ENCODE measurements around the gene MRPL57. TPM values are rescaled to one million over a fixed set of nuclear protein-coding genes. Genes with fewer than 3 reads are reported as not detected.
"Not testable (repeated sequence)": the region's sequence is repeated elsewhere in the genome, so short reads cannot be mapped to it uniquely, and the experiment has no call there.

The MRPL57 gene
- total and polyA plus RNA-seq, 8 donors, result 16.2 to 21.8 (median 17.9) TPM

- Histone ChIP-seq H3K4me1 (peaks cover 0 to 7% of the 10 kb centered on the region in 2 donors), H3K27ac (no peak overlapping the region), H3K4me3 (no peak overlapping the region), H3K9me3 (no peaks in the 10 kb centered on the region), H3K27me3 (no peaks in the 10 kb centered on the region), H3K36me3 (no peaks in the 10 kb centered on the region)
- ATAC-seq, result no peak
- no peak for DNase-seq
- intact Hi-C loops (cut with DNase I), result no loop called here
- TF ChIP-seq CTCF (IDR thresholded peaks at IDR 0.05), result no peak
Observed at GRCh38 chr13:21171420-21171819, 5.0 kb upstream of the MRPL57 start.

DNA sequence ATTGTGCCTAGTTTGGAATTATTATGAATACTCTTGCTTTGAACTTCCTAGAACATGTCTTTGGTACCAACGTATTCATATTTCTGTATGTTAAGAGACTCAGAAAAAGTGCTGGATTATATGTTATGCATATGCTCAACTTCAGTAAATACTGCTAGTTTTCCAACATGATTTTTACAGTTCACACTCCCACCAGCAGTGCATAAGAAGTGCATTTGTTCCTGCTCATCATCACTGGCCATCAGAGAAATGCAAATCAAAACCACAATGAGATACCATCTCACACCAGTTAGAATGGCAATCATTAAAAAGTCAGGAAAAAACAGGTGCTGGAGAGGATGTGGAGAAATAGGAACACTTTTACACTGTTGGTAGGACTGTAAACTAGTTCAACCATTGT lies 2.7 kb upstream of the MRPL57 start:
- H3K27me3 ChIP-seq; H3K4me3 ChIP-seq; H3K36me3 ChIP-seq; ATAC-seq; H3K27ac ChIP-seq; intact Hi-C loops (cut with DNase I); DNase-seq; H3K9me3 ChIP-seq: not testable (repeated sequence)
- peaks cover 7 to 21% of the 10 kb centered on the region in 2 donors for H3K4me1 ChIP-seq

GRCh38 chr13:21175656-21176214 lies 723 bp upstream of the MRPL57 start:
- Histone ChIP-seq H3K27me3 (no peaks in the 10 kb centered on the region), H3K27ac (peak overlapping the region; percentile 94 to 97), H3K9me3 (no peaks in the 10 kb centered on the region), H3K36me3 (no peaks in the 10 kb centered on the region), H3K4me1 (peaks cover 7 to 21% of the 10 kb centered on the region in 2 donors), H3K4me3 (peak overlapping the region; percentile 86 to 93)
- no peak for DNase-seq
- ATAC-seq, result no peak
- intact Hi-C loops (cut with DNase I), result no loop called here
- TF ChIP-seq CTCF (IDR thresholded peaks at IDR 0.05), result no peak

DNA sequence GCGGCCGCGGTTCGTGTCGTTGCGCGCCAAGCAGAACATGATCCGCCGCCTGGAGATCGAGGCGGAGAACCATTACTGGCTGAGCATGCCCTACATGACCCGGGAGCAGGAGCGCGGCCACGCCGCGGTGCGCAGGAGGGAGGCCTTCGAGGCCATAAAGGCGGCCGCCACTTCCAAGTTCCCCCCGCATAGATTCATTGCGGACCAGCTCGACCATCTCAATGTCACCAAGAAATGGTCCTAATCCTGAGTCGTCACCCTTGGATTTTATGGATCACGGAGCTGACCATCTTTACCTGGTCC lies 475 bp downstream of the MRPL57 start:
- H3K4me3 ChIP-seq, result peak overlapping the region; percentile 86 to 93
- intact Hi-C loops (cut with DNase I), result no loop called here
- H3K4me1 ChIP-seq, result peaks cover 7 to 21% of the 10 kb centered on the region in 2 donors
- H3K36me3 ChIP-seq, result no peaks in the 10 kb centered on the region
- no peak for TF ChIP-seq CTCF (IDR thresholded peaks at IDR 0.05)
- ATAC-seq (peak; percentile 62), DNase-seq (no peak)
- peak overlapping the region; percentile 94 to 97 for H3K27ac ChIP-seq
- H3K27me3 ChIP-seq, result no peaks in the 10 kb centered on the region
- no peaks in the 10 kb centered on the region for H3K9me3 ChIP-seq

- ATAC-seq (no peak), DNase-seq (no peak)
- intact Hi-C loops (cut with DNase I), result no loop called here
- Histone ChIP-seq H3K36me3 (no peaks in the 10 kb centered on the region), H3K4me3 (no peak overlapping the region), H3K9me3 (no peaks in the 10 kb centered on the region), H3K27me3 (no peaks in the 10 kb centered on the region), H3K4me1 (peaks cover 7 to 14% of the 10 kb centered on the region in 2 donors), H3K27ac (no peak overlapping the region)
- no peak for TF ChIP-seq CTCF (IDR thresholded peaks at IDR 0.05)
Observed at GRCh38 chr13:21181671-21182070, 5.2 kb downstream of the MRPL57 start.

GRCh38 chr13:21186410-21186809 lies 10.0 kb downstream of the MRPL57 start:
- H3K36me3 ChIP-seq; H3K27ac ChIP-seq; H3K4me1 ChIP-seq; ATAC-seq; H3K4me3 ChIP-seq; H3K9me3 ChIP-seq; intact Hi-C loops (cut with DNase I); H3K27me3 ChIP-seq; DNase-seq: not testable (repeated sequence)

DNA sequence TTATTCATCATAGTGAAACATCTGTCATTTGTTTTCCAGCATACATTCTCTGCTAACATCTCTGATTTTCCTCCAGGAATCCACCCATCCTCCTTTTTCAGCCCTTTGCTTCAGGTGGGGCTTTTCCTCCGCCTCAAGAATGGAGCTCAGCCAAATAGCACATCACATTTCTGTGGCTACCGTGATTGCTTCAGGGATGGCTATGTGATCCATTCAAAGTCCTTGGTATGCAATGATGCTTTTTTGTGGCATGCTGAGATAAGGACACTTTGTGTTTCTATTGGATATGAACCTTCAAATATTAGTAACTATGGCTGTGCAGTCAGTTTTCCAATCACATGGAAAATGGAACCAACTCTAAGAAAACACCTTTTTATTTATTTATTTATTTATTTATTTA lies 18.3 kb downstream of the MRPL57 start:
- H3K9me3 ChIP-seq; H3K27me3 ChIP-seq; H3K36me3 ChIP-seq; H3K27ac ChIP-seq; H3K4me1 ChIP-seq; DNase-seq; H3K4me3 ChIP-seq; intact Hi-C loops (cut with DNase I); ATAC-seq: not testable (repeated sequence)

DNA sequence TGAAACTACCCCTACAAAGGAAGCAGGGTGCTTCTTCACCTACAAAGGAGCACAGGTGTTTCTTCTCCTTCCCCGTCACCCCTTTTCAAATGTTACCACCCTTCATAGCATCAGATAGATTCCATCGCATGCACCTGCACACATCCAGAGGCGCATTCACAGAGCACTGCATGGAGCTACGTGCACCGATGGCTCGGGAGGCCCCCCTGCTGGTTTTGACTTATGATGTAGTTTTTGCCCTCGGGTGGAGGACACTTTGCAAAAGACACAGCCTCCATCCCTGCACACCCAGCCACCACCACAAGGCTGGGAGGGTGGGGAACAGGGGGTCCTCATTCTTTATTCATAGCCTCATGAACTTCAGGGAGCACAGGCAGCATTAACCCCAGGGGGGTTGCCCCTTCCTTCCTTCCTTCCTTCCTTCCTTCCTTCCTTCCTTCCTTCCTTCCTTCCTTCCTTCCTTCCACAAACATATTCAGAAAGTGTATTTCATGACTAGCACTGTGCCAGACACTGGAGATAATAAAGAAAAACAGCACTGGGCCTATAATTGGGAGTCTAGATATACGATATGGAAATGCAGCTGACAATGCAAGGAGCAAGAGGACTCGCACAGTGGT lies 21.3 kb downstream of the MRPL57 start:
- H3K9me3 ChIP-seq; H3K4me3 ChIP-seq; DNase-seq; H3K27ac ChIP-seq; H3K36me3 ChIP-seq; H3K4me1 ChIP-seq; ATAC-seq; H3K27me3 ChIP-seq; intact Hi-C loops (cut with DNase I): not testable (repeated sequence)

DNA sequence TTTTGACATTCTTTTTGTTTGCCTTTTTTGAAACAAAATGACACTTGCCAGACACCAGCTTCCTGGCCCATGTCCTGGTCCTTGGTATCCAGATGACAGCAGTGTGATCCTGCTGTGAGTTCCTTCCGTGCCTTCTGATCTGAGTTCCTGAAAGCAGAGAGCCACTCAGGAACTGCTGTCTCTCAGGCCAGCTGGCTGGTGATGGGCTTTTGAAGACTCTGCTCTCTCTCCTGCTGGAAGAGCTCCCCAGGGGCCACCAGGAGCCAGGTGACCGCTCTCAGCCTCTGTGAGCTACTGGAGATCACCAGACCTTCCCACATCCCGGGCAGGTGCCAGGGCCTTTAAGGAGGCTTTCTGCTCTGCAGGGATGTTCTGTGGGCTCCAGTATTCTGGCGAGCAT lies 21.9 kb downstream of the MRPL57 start:
- H3K4me3 ChIP-seq; intact Hi-C loops (cut with DNase I); H3K27me3 ChIP-seq; ATAC-seq; H3K4me1 ChIP-seq; H3K27ac ChIP-seq; DNase-seq; H3K9me3 ChIP-seq; H3K36me3 ChIP-seq: not testable (repeated sequence)

Data from left lung (tissue), 10 donors.